HL-60 (cell line): ENCODE results near the gene NR1D2.

Experiments used
- DNase-seq, 2 experiments: peaks; one replicate each; pipeline ENCODE4 v3.0.0-alpha.2; 2010 to 2020; ENCODE audit warnings: low read depth in 1 of 2, low spot score in 1 of 2
- H3K27ac ChIP-seq: fragments of 250-450 bp; sonication (Bioruptor Pico); replicated peaks from 2 replicates; pipeline ENCODE4 v1.5.1; 2020; ENCODE audit warnings: mild to moderate bottlenecking, moderate library complexity
- H3K27me3 ChIP-seq: fragments of 250-450 bp; sonication (Bioruptor Pico); 2 replicates; pipeline ENCODE4 v1.5.1; 2021; ENCODE audit warnings: mild to moderate bottlenecking, moderate library complexity; ENCODE audit not compliant: insufficient read depth, poor library complexity, severe bottlenecking
- H3K4me3 ChIP-seq: replicated peaks from 2 replicates; pipeline ENCODE4 v1.5.1; 2011; ENCODE audit warnings: mild to moderate bottlenecking, control low read depth, low read length; ENCODE audit not compliant: insufficient read depth
- GABPA ChIP-seq: IDR thresholded peaks from 2 replicates; pipeline ENCODE4 v1.6.1; 2012; ENCODE audit warnings: low read depth
- POLR2AphosphoS5 ChIP-seq: IDR thresholded peaks from 2 replicates; pipeline ENCODE4 v1.6.1; 2012; ENCODE audit warnings: low read depth
- SPI1 ChIP-seq: IDR thresholded peaks from 2 replicates; pipeline ENCODE4 v1.6.1; 2012; ENCODE audit warnings: low read depth, mild to moderate bottlenecking, borderline replicate concordance
- TF ChIP-seq, protein P1 (sequence below): IDR thresholded peaks from one replicate; pipeline ENCODE4 v1.5.1; 2011; ENCODE audit warnings: low read length, control low read depth, inconsistent platforms; ENCODE audit not compliant: insufficient read depth
- TF ChIP-seq, protein P2 (sequence below): IDR thresholded peaks from 2 replicates; pipeline ENCODE4 v1.6.1; 2012; ENCODE audit warnings: low read depth; ENCODE audit not compliant: insufficient replicate concordance

Gene NR1D2

DNA sequence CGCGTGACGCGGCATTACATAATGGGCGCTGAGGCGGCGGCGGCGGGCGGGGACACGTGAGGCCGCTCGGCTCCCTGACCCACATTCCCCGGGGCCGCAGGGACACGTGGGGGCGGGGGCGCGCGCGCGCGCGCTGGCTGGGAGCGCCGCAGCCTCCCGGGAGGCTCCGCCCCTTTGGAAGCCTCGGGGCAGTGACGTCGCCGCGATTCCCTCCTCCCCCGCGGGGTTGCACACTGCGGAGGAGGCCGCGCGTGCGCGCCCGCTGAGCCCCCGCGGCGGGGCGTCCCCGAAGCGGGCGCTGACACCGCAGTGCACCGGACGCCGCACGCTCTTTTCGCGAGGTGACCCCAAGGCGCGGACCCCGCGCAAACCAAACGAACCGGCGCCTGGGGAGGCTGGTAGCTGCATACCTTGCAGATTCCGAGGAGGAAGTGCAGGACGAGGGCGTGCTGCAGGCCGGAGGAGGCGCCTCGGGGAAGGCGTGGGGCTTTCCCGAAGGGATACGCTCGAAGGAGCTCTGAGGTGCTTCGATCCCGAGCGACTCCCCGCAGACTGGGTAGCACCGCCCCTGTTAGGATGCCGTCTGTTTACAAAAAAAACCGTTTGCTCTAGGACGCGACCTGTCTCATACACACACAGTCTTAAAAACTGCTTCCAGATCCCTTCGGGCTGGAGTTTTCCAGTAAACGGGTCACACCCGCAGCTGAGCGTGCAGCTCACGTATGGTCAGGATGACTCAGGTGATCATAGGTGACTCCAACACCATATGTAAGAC lies 1.0 kb downstream of the NR1D2 start:
- Histone ChIP-seq H3K27me3 (peaks cover 5% of the 10 kb centered on the region), H3K27ac (peak overlapping the region; percentile 78), H3K4me3 (peak overlapping the region; percentile 79)
- peak; percentile 82 to 96 for DNase-seq
- TF ChIP-seq SPI1 (peak; percentile 82), POLR2AphosphoS5 (peak; percentile 6; the same call in 1 of the 2 replicates), GABPA (no peak)
- TF ChIP-seq, protein P1, sequence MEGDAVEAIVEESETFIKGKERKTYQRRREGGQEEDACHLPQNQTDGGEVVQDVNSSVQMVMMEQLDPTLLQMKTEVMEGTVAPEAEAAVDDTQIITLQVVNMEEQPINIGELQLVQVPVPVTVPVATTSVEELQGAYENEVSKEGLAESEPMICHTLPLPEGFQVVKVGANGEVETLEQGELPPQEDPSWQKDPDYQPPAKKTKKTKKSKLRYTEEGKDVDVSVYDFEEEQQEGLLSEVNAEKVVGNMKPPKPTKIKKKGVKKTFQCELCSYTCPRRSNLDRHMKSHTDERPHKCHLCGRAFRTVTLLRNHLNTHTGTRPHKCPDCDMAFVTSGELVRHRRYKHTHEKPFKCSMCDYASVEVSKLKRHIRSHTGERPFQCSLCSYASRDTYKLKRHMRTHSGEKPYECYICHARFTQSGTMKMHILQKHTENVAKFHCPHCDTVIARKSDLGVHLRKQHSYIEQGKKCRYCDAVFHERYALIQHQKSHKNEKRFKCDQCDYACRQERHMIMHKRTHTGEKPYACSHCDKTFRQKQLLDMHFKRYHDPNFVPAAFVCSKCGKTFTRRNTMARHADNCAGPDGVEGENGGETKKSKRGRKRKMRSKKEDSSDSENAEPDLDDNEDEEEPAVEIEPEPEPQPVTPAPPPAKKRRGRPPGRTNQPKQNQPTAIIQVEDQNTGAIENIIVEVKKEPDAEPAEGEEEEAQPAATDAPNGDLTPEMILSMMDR = no peak
- TF ChIP-seq, protein P2, sequence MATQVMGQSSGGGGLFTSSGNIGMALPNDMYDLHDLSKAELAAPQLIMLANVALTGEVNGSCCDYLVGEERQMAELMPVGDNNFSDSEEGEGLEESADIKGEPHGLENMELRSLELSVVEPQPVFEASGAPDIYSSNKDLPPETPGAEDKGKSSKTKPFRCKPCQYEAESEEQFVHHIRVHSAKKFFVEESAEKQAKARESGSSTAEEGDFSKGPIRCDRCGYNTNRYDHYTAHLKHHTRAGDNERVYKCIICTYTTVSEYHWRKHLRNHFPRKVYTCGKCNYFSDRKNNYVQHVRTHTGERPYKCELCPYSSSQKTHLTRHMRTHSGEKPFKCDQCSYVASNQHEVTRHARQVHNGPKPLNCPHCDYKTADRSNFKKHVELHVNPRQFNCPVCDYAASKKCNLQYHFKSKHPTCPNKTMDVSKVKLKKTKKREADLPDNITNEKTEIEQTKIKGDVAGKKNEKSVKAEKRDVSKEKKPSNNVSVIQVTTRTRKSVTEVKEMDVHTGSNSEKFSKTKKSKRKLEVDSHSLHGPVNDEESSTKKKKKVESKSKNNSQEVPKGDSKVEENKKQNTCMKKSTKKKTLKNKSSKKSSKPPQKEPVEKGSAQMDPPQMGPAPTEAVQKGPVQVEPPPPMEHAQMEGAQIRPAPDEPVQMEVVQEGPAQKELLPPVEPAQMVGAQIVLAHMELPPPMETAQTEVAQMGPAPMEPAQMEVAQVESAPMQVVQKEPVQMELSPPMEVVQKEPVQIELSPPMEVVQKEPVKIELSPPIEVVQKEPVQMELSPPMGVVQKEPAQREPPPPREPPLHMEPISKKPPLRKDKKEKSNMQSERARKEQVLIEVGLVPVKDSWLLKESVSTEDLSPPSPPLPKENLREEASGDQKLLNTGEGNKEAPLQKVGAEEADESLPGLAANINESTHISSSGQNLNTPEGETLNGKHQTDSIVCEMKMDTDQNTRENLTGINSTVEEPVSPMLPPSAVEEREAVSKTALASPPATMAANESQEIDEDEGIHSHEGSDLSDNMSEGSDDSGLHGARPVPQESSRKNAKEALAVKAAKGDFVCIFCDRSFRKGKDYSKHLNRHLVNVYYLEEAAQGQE = no peak

DNA sequence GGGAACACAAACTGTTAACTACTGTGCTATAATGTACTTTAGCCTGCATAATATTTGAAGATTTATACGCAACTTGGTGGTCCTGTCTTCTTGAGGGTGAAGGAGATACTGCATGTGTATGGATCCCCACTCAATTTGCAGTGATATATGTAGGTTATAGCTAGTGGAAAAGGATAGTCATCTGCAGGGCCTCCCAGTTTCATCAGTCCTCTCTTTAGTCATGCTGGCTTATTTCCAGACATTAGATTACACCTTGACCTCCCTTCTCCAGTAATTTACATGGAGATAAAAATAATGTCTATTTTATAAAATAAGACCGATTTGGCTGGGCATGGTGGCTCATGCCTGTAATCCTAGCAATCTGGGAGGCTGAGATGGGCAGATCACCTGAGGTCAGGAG lies 3.7 kb downstream of the NR1D2 start:
- Histone ChIP-seq H3K27ac (no peak overlapping the region), H3K4me3 (no peak overlapping the region), H3K27me3 (peaks cover 5% of the 10 kb centered on the region)
- TF ChIP-seq, protein P1 = no peak
- no peak for TF ChIP-seq GABPA
- TF ChIP-seq, protein P2 = no peak
- TF ChIP-seq POLR2AphosphoS5 = no peak
- TF ChIP-seq SPI1 = no peak
- no peak for DNase-seq

DNA sequence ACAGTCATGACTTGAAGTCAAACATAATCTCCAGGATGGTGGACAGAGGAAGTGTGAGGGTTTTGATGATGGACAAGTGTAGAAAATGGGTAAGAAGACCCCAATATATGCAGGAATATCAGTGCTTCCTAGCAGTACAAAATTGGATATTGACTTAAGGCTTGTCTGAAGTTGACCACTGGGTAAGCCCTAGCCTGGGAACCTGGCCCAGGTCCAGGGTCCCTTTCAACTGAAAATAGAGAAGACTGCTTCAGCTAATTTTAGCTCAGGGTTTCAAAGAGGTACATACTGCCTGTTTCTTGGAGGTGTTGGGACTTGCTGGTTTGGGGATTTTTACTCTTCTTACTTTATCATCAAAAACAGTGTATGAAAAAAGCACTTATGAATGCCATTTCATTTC lies 4.7 kb downstream of the NR1D2 start:
- H3K27me3 ChIP-seq = no peaks in the 10 kb centered on the region
- DNase-seq = no peak
- no peak overlapping the region for H3K4me3 ChIP-seq
- H3K27ac ChIP-seq = no peak overlapping the region
- TF ChIP-seq SPI1 (no peak), GABPA (no peak), POLR2AphosphoS5 (no peak)
- TF ChIP-seq, protein P2 = no peak
- TF ChIP-seq, protein P1 = no peak
